ENCODE results near the gene STXBP4.
A peak's percentile ranks its signal among the peaks of the same experiment; 100 is the strongest.

Gene STXBP4

GRCh38 chr17:54968262-54968987, at the start of gene STXBP4, which contains the start of gene COX11:
STXBP4 (plus strand) TSS chr17:54968765; CDS start chr17:54986220, 17,455 bp downstream.
COX11 (minus strand) TSS chr17:54968654; CDS start chr17:54968646, 8 bp downstream.
- DNase-seq (ENCODE audit: low read depth) = peak; percentile 88

- no peak for DNase-seq (ENCODE audit: low read depth)
Observed at GRCh38 chr17:54919425-54919824, 49.1 kb upstream of the STXBP4 start.

GRCh38 chr17:54920819-54921218, 47.7 kb upstream of the STXBP4 start:
- no peak for DNase-seq (ENCODE audit: low read depth)

GRCh38 chr17:54924405-54924804, 44.2 kb upstream of the STXBP4 start:
- no peak for DNase-seq (ENCODE audit: low read depth)

- no peak for DNase-seq (ENCODE audit: low read depth)
Observed at GRCh38 chr17:54927525-54927924, 41.0 kb upstream of the STXBP4 start.

- DNase-seq (ENCODE audit: low read depth) = no peak
Observed at GRCh38 chr17:54932711-54933110, 35.9 kb upstream of the STXBP4 start.

- no peak for DNase-seq (ENCODE audit: low read depth)
Observed at GRCh38 chr17:54933921-54934320, 34.6 kb upstream of the STXBP4 start.

GRCh38 chr17:54935471-54935870, 33.1 kb upstream of the STXBP4 start:
- DNase-seq (ENCODE audit: low read depth) = no peak

GRCh38 chr17:54937018-54937417, 31.5 kb upstream of the STXBP4 start:
- no peak for DNase-seq (ENCODE audit: low read depth)

- DNase-seq (ENCODE audit: low read depth) = no peak
Observed at GRCh38 chr17:54937426-54937825, 31.1 kb upstream of the STXBP4 start.

- no peak for DNase-seq (ENCODE audit: low read depth)
Observed at GRCh38 chr17:54941285-54941684, 27.3 kb upstream of the STXBP4 start.

- no peak for DNase-seq (ENCODE audit: low read depth)
Observed at GRCh38 chr17:54944796-54945195, 23.8 kb upstream of the STXBP4 start.

- DNase-seq (ENCODE audit: low read depth) = no peak
Observed at GRCh38 chr17:54945231-54945630, 23.3 kb upstream of the STXBP4 start.

GRCh38 chr17:54945671-54946070, 22.9 kb upstream of the STXBP4 start:
- no peak for DNase-seq (ENCODE audit: low read depth)

- no peak for DNase-seq (ENCODE audit: low read depth)
Observed at GRCh38 chr17:54947396-54947795, 21.2 kb upstream of the STXBP4 start.

- no peak for DNase-seq (ENCODE audit: low read depth)
Observed at GRCh38 chr17:54948380-54948779, 20.2 kb upstream of the STXBP4 start.

GRCh38 chr17:54950116-54950515, 18.4 kb upstream of the STXBP4 start:
- no peak for DNase-seq (ENCODE audit: low read depth)

- DNase-seq (ENCODE audit: low read depth) = no peak
Observed at GRCh38 chr17:54951286-54951685, 17.3 kb upstream of the STXBP4 start.

- DNase-seq (ENCODE audit: low read depth) = no peak
Observed at GRCh38 chr17:54956791-54957190, 11.8 kb upstream of the STXBP4 start.

- no peak for DNase-seq (ENCODE audit: low read depth)
Observed at GRCh38 chr17:54967621-54968261, 824 bp upstream of the STXBP4 start.

GRCh38 chr17:54968988-54969332, 395 bp downstream of the STXBP4 start:
- peak; percentile 15 for DNase-seq (ENCODE audit: low read depth)

- no peak for DNase-seq (ENCODE audit: low read depth)
Observed at GRCh38 chr17:54969658-54970572, 1.4 kb downstream of the STXBP4 start.

- DNase-seq (ENCODE audit: low read depth) = no peak
Observed at GRCh38 chr17:54971147-54971546, 2.6 kb downstream of the STXBP4 start.
